Right cardiac atrium (tissue), 5 donors: ENCODE measurements around the gene KCNG2. TPM values are rescaled to one million over a fixed set of nuclear protein-coding genes. Genes with fewer than 3 reads are reported as not detected.

Source experiments
- ATAC-seq, 2 donors: fragments of 200-7000 bp; cut with Tn5 transposase; one replicate each; pipeline versions ENCODE4 v1.8.0 to v1.9.1; 2020; ENCODE audit warnings: moderate library complexity in 2 of 2, mild to moderate bottlenecking in 1 of 2
- DNase-seq, 3 donors: peaks; one replicate each; pipeline ENCODE4 v3.0.0-alpha.2; 2020
- H3K27ac ChIP-seq: one replicate; pipeline ENCODE4 v1.5.1; 2013; ENCODE audit warnings: mild to moderate bottlenecking, low read length, control low read depth, moderate library complexity
- H3K27me3 ChIP-seq: one replicate; pipeline ENCODE4 v1.6.1; 2013; ENCODE audit not compliant: control insufficient read depth, insufficient read depth
- H3K4me1 ChIP-seq: one replicate; pipeline ENCODE4 v1.6.1; 2013; ENCODE audit warnings: low read length; ENCODE audit not compliant: control insufficient read depth, insufficient read depth
- H3K4me3 ChIP-seq: one replicate; pipeline ENCODE4 v1.5.1; 2013; ENCODE audit warnings: low read length, control low read depth
- H3K9me3 ChIP-seq: one replicate; pipeline ENCODE4 v1.6.1; 2013; ENCODE audit warnings: low read length; ENCODE audit not compliant: control insufficient read depth
- WGBS: extraction: QIAGEN DNeasy Blood & Tissue Kit; methylation state at CpG from one replicate; pipeline ENCODE4 v1.1.7; 2013; 5-methylcytosine and 5-hydroxymethylcytosine counted together
- intact Hi-C, 4 donors: fragments of 100-400 bp; cut with DNase I; formaldehyde crosslinking; loops; one replicate each; pipeline versions ENCODE4 v1.11.0 to v1.14.0; 2022 to 2023
- polyA plus RNA-seq: library from polyadenylated mRNA; stranded (reverse); fragments of 200-250 nt; gene quantifications from one replicate; pipeline ENCODE4 v1.2.3, GENCODE V29; 2013
- total RNA-seq, 4 donors: library from RNA; stranded (reverse); fragmentation: NEBNext Ultra II Directional; extraction: Animal tissue kit (Norgen Biotek cat#: 25700); gene quantifications; one replicate each; pipeline ENCODE4 v1.2.1, GENCODE V29; 2021
- donor health status: healthy with polysubstance abuse.
- donor health status: DM: no; HTN: yes; CAD: no.
- donor health status: DM: no; HTN: no; CAD: no.
- donor health status: DM: no; HTN: yes; CAD: no; lungs with severe emphysema.
- donor health status: DM: yes; HTN: yes; CAD: no.

Gene KCNG2
- total and polyA plus RNA-seq, 5 donors, result 0.15 to 0.37 TPM; not detected in 3

GRCh38 chr18:79769698-79770500, 27.8 kb upstream of the KCNG2 start:
- no peak overlapping the region for H3K4me3 ChIP-seq
- intact Hi-C loops, result no loop called here
- 86% methylated on average over 31 of the region's 31 CpGs for WGBS
- no peaks in the 10 kb centered on the region for H3K9me3 ChIP-seq
- no peaks in the 10 kb centered on the region for H3K27me3 ChIP-seq
- DNase-seq (no peak), ATAC-seq (no peak)
- H3K4me1 ChIP-seq, result no peaks in the 10 kb centered on the region
- H3K27ac ChIP-seq, result no peak overlapping the region

GRCh38 chr18:79770501-79770815, 27.3 kb upstream of the KCNG2 start:
- H3K27me3 ChIP-seq, result no peaks in the 10 kb centered on the region
- no peak for DNase-seq
- intact Hi-C loops, result no loop called here

GRCh38 chr18:79770826-79771225, 26.9 kb upstream of the KCNG2 start:
- intact Hi-C loops, result no loop called here
- Histone ChIP-seq H3K4me1 (no peaks in the 10 kb centered on the region), H3K27ac (no peak overlapping the region), H3K4me3 (no peak overlapping the region), H3K9me3 (no peaks in the 10 kb centered on the region), H3K27me3 (no peaks in the 10 kb centered on the region)
- WGBS, result 70% methylated on average over 21 of the region's 24 CpGs
- ATAC-seq (no peak), DNase-seq (no peak)

More at GRCh38 chr18:79770501-79770815, 27.3 kb upstream of the KCNG2 start:
- Histone ChIP-seq H3K4me3 (no peak overlapping the region), H3K9me3 (no peaks in the 10 kb centered on the region), H3K27ac (no peak overlapping the region), H3K4me1 (no peaks in the 10 kb centered on the region)
- WGBS, result 73% methylated on average over 11 of the region's 11 CpGs
- peak in 1 of 2 donors; percentile 14 for ATAC-seq

- Histone ChIP-seq H3K27me3 (no peaks in the 10 kb centered on the region), H3K9me3 (no peaks in the 10 kb centered on the region), H3K27ac (no peak overlapping the region), H3K4me1 (no peaks in the 10 kb centered on the region), H3K4me3 (no peak overlapping the region)
- 70% methylated on average over 35 of the region's 35 CpGs for WGBS
- DNase-seq (no peak), ATAC-seq (no peak)
- intact Hi-C loops, result no loop called here
Observed at GRCh38 chr18:79771446-79772107, 26.2 kb upstream of the KCNG2 start.

- WGBS, result 80% methylated on average over 38 of the region's 38 CpGs
- Histone ChIP-seq H3K9me3 (no peaks in the 10 kb centered on the region), H3K27me3 (no peaks in the 10 kb centered on the region), H3K4me1 (no peaks in the 10 kb centered on the region), H3K27ac (no peak overlapping the region), H3K4me3 (no peak overlapping the region)
- DNase-seq (no peak), ATAC-seq (no peak)
- intact Hi-C loops, result no loop called here
Observed at GRCh38 chr18:79772108-79772864, 25.5 kb upstream of the KCNG2 start.

GRCh38 chr18:79772865-79773696, 24.7 kb upstream of the KCNG2 start:
- WGBS, result 90% methylated on average over 31 of the region's 31 CpGs
- H3K27ac ChIP-seq, result no peak overlapping the region
- no peaks in the 10 kb centered on the region for H3K4me1 ChIP-seq
- H3K9me3 ChIP-seq, result no peaks in the 10 kb centered on the region
- ATAC-seq (no peak), DNase-seq (no peak)
- H3K27me3 ChIP-seq, result no peaks in the 10 kb centered on the region
- no peak overlapping the region for H3K4me3 ChIP-seq
- intact Hi-C loops, result no loop called here

GRCh38 chr18:79774111-79774510, 23.6 kb upstream of the KCNG2 start:
- no peaks in the 10 kb centered on the region for H3K4me1 ChIP-seq
- no peak overlapping the region for H3K27ac ChIP-seq
- no peak for ATAC-seq
- H3K4me3 ChIP-seq, result no peak overlapping the region
- WGBS, result 75% methylated on average over 18 of the region's 18 CpGs
- no peak for DNase-seq
- intact Hi-C loops, result no loop called here
- no peaks in the 10 kb centered on the region for H3K27me3 ChIP-seq
- no peaks in the 10 kb centered on the region for H3K9me3 ChIP-seq

- Histone ChIP-seq H3K27me3 (no peaks in the 10 kb centered on the region), H3K4me3 (no peak overlapping the region), H3K4me1 (no peaks in the 10 kb centered on the region), H3K9me3 (no peaks in the 10 kb centered on the region), H3K27ac (no peak overlapping the region)
- ATAC-seq, result no peak
- intact Hi-C loops, result no loop called here
- no peak for DNase-seq
- WGBS, result 81% methylated on average over 35 of the region's 35 CpGs
Observed at GRCh38 chr18:79775441-79776221, 22.1 kb upstream of the KCNG2 start.

- H3K27ac ChIP-seq, result no peak overlapping the region
- WGBS, result 82% methylated on average over 2 of the region's 2 CpGs
- H3K9me3 ChIP-seq, result no peaks in the 10 kb centered on the region
- no peak for DNase-seq
- no peaks in the 10 kb centered on the region for H3K4me1 ChIP-seq
- no peak for ATAC-seq
- no peak overlapping the region for H3K4me3 ChIP-seq
- no peaks in the 10 kb centered on the region for H3K27me3 ChIP-seq
- intact Hi-C loops, result no loop called here
Observed at GRCh38 chr18:79776674-79777073, 21.1 kb upstream of the KCNG2 start.

GRCh38 chr18:79778291-79778791, 19.4 kb upstream of the KCNG2 start:
- intact Hi-C loops, result no loop called here
- no peak for ATAC-seq
- Histone ChIP-seq H3K27ac (no peak overlapping the region), H3K4me3 (no peak overlapping the region), H3K27me3 (no peaks in the 10 kb centered on the region), H3K4me1 (no peaks in the 10 kb centered on the region), H3K9me3 (no peaks in the 10 kb centered on the region)
- 67% methylated on average over 26 of the region's 26 CpGs for WGBS
- no peak for DNase-seq
